NCI-H2029 (cell line): ENCODE measurements around the gene PHACTR3.
"Not testable (repeated sequence)": the region's sequence is repeated elsewhere in the genome, so short reads cannot be mapped to it uniquely, and the experiment has no call there.

ENCODE experiments used
- DNase-seq: peaks from one replicate; lab custom pipeline; 2025; lab: John Stamatoyannopoulos, UW

The PHACTR3 gene

GRCh38 chr20:59829054-59829785 lies 224.9 kb downstream of the PHACTR3 start:
- no peak for DNase-seq

- no peak for DNase-seq
Measured at GRCh38 chr20:59829786-59830664, 225.7 kb downstream of the PHACTR3 start.

- peak; percentile 77 for DNase-seq
Measured at GRCh38 chr20:59830665-59831023, 226.3 kb downstream of the PHACTR3 start.

GRCh38 chr20:59831024-59831915 lies 226.9 kb downstream of the PHACTR3 start:
- DNase-seq, result peak; percentile 49

- no peak for DNase-seq
Measured at GRCh38 chr20:59831916-59832270, 227.6 kb downstream of the PHACTR3 start.

GRCh38 chr20:59832406-59833363 lies 228.3 kb downstream of the PHACTR3 start:
- DNase-seq, result no peak

GRCh38 chr20:59835057-59835447 lies 230.7 kb downstream of the PHACTR3 start:
- DNase-seq, result peak; percentile 61

GRCh38 chr20:59835448-59836395 lies 231.4 kb downstream of the PHACTR3 start:
- DNase-seq, result peak; percentile 82

- DNase-seq, result peak; percentile 51
Measured at GRCh38 chr20:59836767-59837166, 232.4 kb downstream of the PHACTR3 start.

- DNase-seq, result no peak
Measured at GRCh38 chr20:59837623-59838394, 233.5 kb downstream of the PHACTR3 start.

- no peak for DNase-seq
Measured at GRCh38 chr20:59839400-59839799, 235.1 kb downstream of the PHACTR3 start.

GRCh38 chr20:59845472-59845871 lies 241.1 kb downstream of the PHACTR3 start:
- DNase-seq, result no peak

- no peak for DNase-seq
Measured at GRCh38 chr20:59848182-59848581, 243.8 kb downstream of the PHACTR3 start.

GRCh38 chr20:59850018-59850641 lies 245.8 kb downstream of the PHACTR3 start:
- peak; percentile 40 for DNase-seq

GRCh38 chr20:59856526-59856925 lies 252.2 kb downstream of the PHACTR3 start:
- not testable (repeated sequence) for DNase-seq

GRCh38 chr20:59856941-59857340 lies 252.6 kb downstream of the PHACTR3 start:
- not testable (repeated sequence) for DNase-seq

GRCh38 chr20:59857966-59858365 lies 253.6 kb downstream of the PHACTR3 start:
- DNase-seq, result no peak

GRCh38 chr20:59858425-59858824 lies 254.1 kb downstream of the PHACTR3 start:
- no peak for DNase-seq

- no peak for DNase-seq
Measured at GRCh38 chr20:59861401-59861800, 257.1 kb downstream of the PHACTR3 start.
